Activated CD8-positive, alpha-beta memory T cell treated with anti-CD3 and anti-CD28 coated beads, Interleukin-2, amount 50 U/mL, for 1 hour (primary cell): ENCODE measurements around the gene KRTAP5-1.

ENCODE experiments used
- DNase-seq: peaks from one replicate; pipeline ENCODE4 v3.0.0-alpha.2; 2020; ENCODE audit errors: extremely low read depth

Gene KRTAP5-1

GRCh38 chr11:1560649-1561251, 24.3 kb downstream of the KRTAP5-1 start:
- DNase-seq, result no peak

- no peak for DNase-seq
These were observed 25.0 kb downstream of the KRTAP5-1 start for GRCh38 chr11:1560002-1560648.

GRCh38 chr11:1559111-1559951, 25.8 kb downstream of the KRTAP5-1 start:
- DNase-seq, result no peak

GRCh38 chr11:1558775-1559110, 26.3 kb downstream of the KRTAP5-1 start:
- no peak for DNase-seq

- no peak for DNase-seq
These were observed 26.9 kb downstream of the KRTAP5-1 start for GRCh38 chr11:1557904-1558774.

GRCh38 chr11:1557051-1557884, 27.8 kb downstream of the KRTAP5-1 start:
- no peak for DNase-seq

GRCh38 chr11:1556278-1556902, 28.7 kb downstream of the KRTAP5-1 start:
- DNase-seq, result no peak

GRCh38 chr11:1555713-1556153, 29.4 kb downstream of the KRTAP5-1 start:
- DNase-seq, result no peak

GRCh38 chr11:1554981-1555712, 29.9 kb downstream of the KRTAP5-1 start:
- no peak for DNase-seq

GRCh38 chr11:1553808-1554594, 31.1 kb downstream of the KRTAP5-1 start:
- no peak for DNase-seq

- no peak for DNase-seq
These were observed 35.4 kb downstream of the KRTAP5-1 start for GRCh38 chr11:1549338-1550330.

GRCh38 chr11:1548221-1549070, 36.6 kb downstream of the KRTAP5-1 start:
- DNase-seq, result no peak

GRCh38 chr11:1547467-1548098, 37.5 kb downstream of the KRTAP5-1 start:
- DNase-seq, result no peak

- no peak for DNase-seq
These were observed 38.3 kb downstream of the KRTAP5-1 start for GRCh38 chr11:1546536-1547466.

GRCh38 chr11:1546077-1546535, 39.0 kb downstream of the KRTAP5-1 start:
- no peak for DNase-seq
